GM21528 (cell line): ENCODE measurements around the gene ADAMTS20.
"Not testable (repeated sequence)": the region's sequence is repeated elsewhere in the genome, so short reads cannot be mapped to it uniquely, and the experiment has no call there.

Source experiments
- ATAC-seq: cut with Tn5 transposase; IDR thresholded peaks from one replicate; pipeline ENCODE4 v1.9.1; 2021; ENCODE audit warnings: mild to moderate bottlenecking, moderate library complexity; ENCODE audit not compliant: unreplicated experiment, low FRiP score

ADAMTS20 gene

GRCh38 chr12:43551971-43552559 is at the start of gene ADAMTS20:
TSS of gene ADAMTS20 (minus strand) at chr12:43552203. CDS start at chr12:43551921, 282 bp downstream.
- ATAC-seq = no peak

- no peak for ATAC-seq
Measured at GRCh38 chr12:43599708-43600107, 47.7 kb upstream of the ADAMTS20 start.

- no peak for ATAC-seq
Measured at GRCh38 chr12:43599066-43599465, 47.1 kb upstream of the ADAMTS20 start.

GRCh38 chr12:43590307-43590706 is 38.3 kb upstream of the ADAMTS20 start:
- ATAC-seq = no peak

- ATAC-seq = no peak
Measured at GRCh38 chr12:43586646-43587245, 34.7 kb upstream of the ADAMTS20 start.

GRCh38 chr12:43585676-43586075 is 33.7 kb upstream of the ADAMTS20 start:
- ATAC-seq = no peak

- ATAC-seq = no peak
Measured at GRCh38 chr12:43580601-43581000, 28.6 kb upstream of the ADAMTS20 start.

- ATAC-seq = no peak
Measured at GRCh38 chr12:43579206-43579605, 27.2 kb upstream of the ADAMTS20 start.

- no peak for ATAC-seq
Measured at GRCh38 chr12:43578782-43579181, 26.8 kb upstream of the ADAMTS20 start.

- no peak for ATAC-seq
Measured at GRCh38 chr12:43577381-43577780, 25.4 kb upstream of the ADAMTS20 start.

GRCh38 chr12:43576162-43576561 is 24.2 kb upstream of the ADAMTS20 start:
- no peak for ATAC-seq

GRCh38 chr12:43571885-43572284 is 19.9 kb upstream of the ADAMTS20 start:
- ATAC-seq = no peak

GRCh38 chr12:43556057-43556456 is 4.1 kb upstream of the ADAMTS20 start:
- ATAC-seq = no peak

- ATAC-seq = no peak
Measured at GRCh38 chr12:43551279-43551970, 578 bp downstream of the ADAMTS20 start.

- ATAC-seq = no peak
Measured at GRCh38 chr12:43550831-43551271, 1.2 kb downstream of the ADAMTS20 start.

- no peak for ATAC-seq
Measured at GRCh38 chr12:43544703-43545102, 7.3 kb downstream of the ADAMTS20 start.

GRCh38 chr12:43540470-43540869 is 11.5 kb downstream of the ADAMTS20 start:
- no peak for ATAC-seq

- ATAC-seq = not testable (repeated sequence)
Measured at GRCh38 chr12:43537675-43538074, 14.3 kb downstream of the ADAMTS20 start.

- ATAC-seq = no peak
Measured at GRCh38 chr12:43516045-43516444, 36.0 kb downstream of the ADAMTS20 start.

- ATAC-seq = no peak
Measured at GRCh38 chr12:43501703-43502102, 50.3 kb downstream of the ADAMTS20 start.

GRCh38 chr12:43493261-43493797 is 58.7 kb downstream of the ADAMTS20 start:
- no peak for ATAC-seq
